ENCODE results near the gene TOP2B. TPM values are rescaled to one million over a fixed set of nuclear protein-coding genes. Genes with fewer than 3 reads are reported as not detected.

TOP2B gene
- polyA plus RNA-seq, 1 of the 3 experiments (the other 2 are of a cell fraction) = 20.4 TPM

DNA sequence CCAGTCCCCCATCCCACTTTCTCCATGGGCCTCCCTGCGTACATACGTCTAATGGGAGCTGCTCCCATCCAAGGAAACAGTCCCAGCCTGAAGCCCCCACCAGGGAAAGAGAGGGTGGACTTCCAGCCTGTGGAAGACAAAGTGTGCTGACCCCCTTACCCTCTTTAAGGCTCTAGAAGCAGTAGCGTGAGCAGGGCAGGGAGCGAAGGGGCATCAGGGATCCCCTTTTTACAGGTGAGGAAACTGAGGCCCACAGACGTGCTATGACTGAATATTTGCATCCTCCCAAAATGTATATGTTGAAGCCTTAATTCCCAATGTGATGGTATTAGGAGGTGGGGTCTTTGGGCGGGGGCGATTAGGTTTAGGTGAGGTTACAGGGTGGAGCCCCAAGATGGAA, 83.4 kb downstream of the TOP2B start:
- TF ChIP-seq, protein P1, sequence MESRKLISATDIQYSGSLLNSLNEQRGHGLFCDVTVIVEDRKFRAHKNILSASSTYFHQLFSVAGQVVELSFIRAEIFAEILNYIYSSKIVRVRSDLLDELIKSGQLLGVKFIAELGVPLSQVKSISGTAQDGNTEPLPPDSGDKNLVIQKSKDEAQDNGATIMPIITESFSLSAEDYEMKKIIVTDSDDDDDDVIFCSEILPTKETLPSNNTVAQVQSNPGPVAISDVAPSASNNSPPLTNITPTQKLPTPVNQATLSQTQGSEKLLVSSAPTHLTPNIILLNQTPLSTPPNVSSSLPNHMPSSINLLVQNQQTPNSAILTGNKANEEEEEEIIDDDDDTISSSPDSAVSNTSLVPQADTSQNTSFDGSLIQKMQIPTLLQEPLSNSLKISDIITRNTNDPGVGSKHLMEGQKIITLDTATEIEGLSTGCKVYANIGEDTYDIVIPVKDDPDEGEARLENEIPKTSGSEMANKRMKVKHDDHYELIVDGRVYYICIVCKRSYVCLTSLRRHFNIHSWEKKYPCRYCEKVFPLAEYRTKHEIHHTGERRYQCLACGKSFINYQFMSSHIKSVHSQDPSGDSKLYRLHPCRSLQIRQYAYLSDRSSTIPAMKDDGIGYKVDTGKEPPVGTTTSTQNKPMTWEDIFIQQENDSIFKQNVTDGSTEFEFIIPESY (IDR thresholded peaks at IDR 0.05; ENCODE audit: borderline replicate concordance, low read depth) = no peak
- TF ChIP-seq RFX5 (IDR thresholded peaks at IDR 0.05; ENCODE audit: low read length) (no peak), GATA2 (CRISPR knock-in tag; IDR thresholded peaks at IDR 0.05) (no peak), NRF1 (IDR thresholded peaks at IDR 0.05; ENCODE audit: low read depth, low read length) (no peak), TEAD4 (IDR thresholded peaks at IDR 0.05; ENCODE audit: borderline replicate concordance, insufficient read depth) (no peak), MEF2A (IDR thresholded peaks at IDR 0.05; ENCODE audit: borderline replicate concordance, low read depth) (no peak)
- TF ChIP-seq, protein P2, sequence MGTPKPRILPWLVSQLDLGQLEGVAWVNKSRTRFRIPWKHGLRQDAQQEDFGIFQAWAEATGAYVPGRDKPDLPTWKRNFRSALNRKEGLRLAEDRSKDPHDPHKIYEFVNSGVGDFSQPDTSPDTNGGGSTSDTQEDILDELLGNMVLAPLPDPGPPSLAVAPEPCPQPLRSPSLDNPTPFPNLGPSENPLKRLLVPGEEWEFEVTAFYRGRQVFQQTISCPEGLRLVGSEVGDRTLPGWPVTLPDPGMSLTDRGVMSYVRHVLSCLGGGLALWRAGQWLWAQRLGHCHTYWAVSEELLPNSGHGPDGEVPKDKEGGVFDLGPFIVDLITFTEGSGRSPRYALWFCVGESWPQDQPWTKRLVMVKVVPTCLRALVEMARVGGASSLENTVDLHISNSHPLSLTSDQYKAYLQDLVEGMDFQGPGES (IDR thresholded peaks at IDR 0.05; ENCODE audit: low read depth, low read length) = no peak
- H3K4me3 ChIP-seq (ENCODE audit: low read depth in 2 of 2, low read length in 1 of 2) = no peak overlapping the region
- no peaks in the 10 kb centered on the region; the same call in 1 of the 2 replicates for H3K79me2 ChIP-seq (ENCODE audit: insufficient read depth)
- no peaks in the 10 kb centered on the region for H3K9me3 ChIP-seq
- peak overlapping the region; percentile 64; the same call in 1 of the 2 replicates for H3K9ac ChIP-seq
- no peak overlapping the region for H3K4me2 ChIP-seq
- peak overlapping the region in 1 of 2 experiments; percentile 93; a peak in 2 of 4 replicates for H3K27ac ChIP-seq (ENCODE audit: low read depth in 2 of 2, low read length in 1 of 2)
- no peaks in the 10 kb centered on the region for H3K27me3 ChIP-seq (ENCODE audit: insufficient read depth)
- ChIA-PET CTCF (interaction anchor here (1.2 to 1.6 kb wide), 4 partner anchors 12 to 901 kb away, joined by 3 to 6 read pairs (median 5); no protein-coding TSS in a partner anchor), POLR2A (no interaction called here)
- DNase-seq = no peak
- H3K4me1 ChIP-seq (ENCODE audit: control insufficient read depth in 1 of 2, insufficient read depth in 2 of 2, low read depth in 1 of 2, low read length in 1 of 2) = peaks cover 9 to 15% of the 10 kb centered on the region in 2 experiments; a peak in 2 of 4 replicates
- no peaks in the 10 kb centered on the region for H3K36me3 ChIP-seq (replicated peaks in 1 of 2; ENCODE audit: control insufficient read depth in 1 of 2, insufficient read depth in 2 of 2, low read length in 1 of 2)
- no peak overlapping the region for H2AFZ ChIP-seq (ENCODE audit: low read depth)
- 98% methylated on average over 5 of the region's 7 CpGs for WGBS (ENCODE audit: low lambda C conversion rate)
- H3F3A ChIP-seq (replicated peaks; ENCODE audit: insufficient read depth) = peaks cover 19% of the 10 kb centered on the region
- H4K20me1 ChIP-seq (ENCODE audit: insufficient read depth) = no peaks in the 10 kb centered on the region
- H3K9me2 ChIP-seq = no peaks in the 10 kb centered on the region

DNA sequence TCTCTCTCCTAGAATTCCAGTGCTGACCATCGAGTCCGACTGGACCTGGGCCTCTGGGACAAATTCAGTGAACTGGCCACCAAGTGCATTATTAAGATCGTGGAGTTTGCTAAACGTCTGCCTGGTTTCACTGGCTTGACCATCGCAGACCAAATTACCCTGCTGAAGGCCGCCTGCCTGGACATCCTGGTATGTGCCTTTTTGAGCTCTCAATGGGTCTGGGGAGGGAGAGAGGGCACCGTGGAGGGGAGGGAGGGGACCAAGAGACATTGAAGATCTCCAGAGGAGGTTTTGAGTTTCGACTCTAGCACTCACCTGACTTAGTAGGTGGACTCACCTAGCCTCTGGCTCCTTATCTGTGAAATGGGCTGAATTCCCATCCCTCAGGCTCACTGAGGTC, 84.2 kb downstream of the TOP2B start:
- CTCF ChIA-PET = interaction anchor here (1.4 to 2.3 kb wide), 2 partner anchors 12 to 14 kb away, joined by 5 to 9 read pairs; no protein-coding TSS in a partner anchor
- POLR2A ChIA-PET = no interaction called here

More for the DNA sequence above, 84.2 kb downstream of the TOP2B start:
- Histone ChIP-seq H3K9ac (no peak overlapping the region; the same call in 1 of the 2 replicates), H3K4me2 (no peak overlapping the region), H3K36me3 (replicated peaks in 1 of 2; ENCODE audit: control insufficient read depth in 1 of 2, insufficient read depth in 2 of 2, low read length in 1 of 2) (no peaks in the 10 kb centered on the region), H4K20me1 (ENCODE audit: insufficient read depth) (no peaks in the 10 kb centered on the region), H3K9me3 (no peaks in the 10 kb centered on the region), H3K9me2 (no peaks in the 10 kb centered on the region), H3K27me3 (ENCODE audit: insufficient read depth) (no peaks in the 10 kb centered on the region), H2AFZ (ENCODE audit: low read depth) (no peak overlapping the region), H3K79me2 (ENCODE audit: insufficient read depth) (peaks cover 2% of the 10 kb centered on the region; the same call in 1 of the 2 replicates), H3K27ac (ENCODE audit: low read depth in 2 of 2, low read length in 1 of 2) (peak overlapping the region in 1 of 2 experiments; percentile 93; a peak in 1 of 4 replicates), H3K4me3 (ENCODE audit: low read depth in 2 of 2, low read length in 1 of 2) (no peak overlapping the region), H3K4me1 (ENCODE audit: control insufficient read depth in 1 of 2, insufficient read depth in 2 of 2, low read depth in 1 of 2, low read length in 1 of 2) (peaks cover 9 to 15% of the 10 kb centered on the region in 2 experiments; a peak in 2 of 4 replicates), H3F3A (replicated peaks; ENCODE audit: insufficient read depth) (peaks cover 19% of the 10 kb centered on the region)
- TF ChIP-seq, protein P3, sequence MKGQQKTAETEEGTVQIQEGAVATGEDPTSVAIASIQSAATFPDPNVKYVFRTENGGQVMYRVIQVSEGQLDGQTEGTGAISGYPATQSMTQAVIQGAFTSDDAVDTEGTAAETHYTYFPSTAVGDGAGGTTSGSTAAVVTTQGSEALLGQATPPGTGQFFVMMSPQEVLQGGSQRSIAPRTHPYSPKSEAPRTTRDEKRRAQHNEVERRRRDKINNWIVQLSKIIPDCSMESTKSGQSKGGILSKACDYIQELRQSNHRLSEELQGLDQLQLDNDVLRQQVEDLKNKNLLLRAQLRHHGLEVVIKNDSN (IDR thresholded peaks at IDR 0.05; ENCODE audit: borderline replicate concordance, low read depth) = no peak
- TF ChIP-seq, protein P4, sequence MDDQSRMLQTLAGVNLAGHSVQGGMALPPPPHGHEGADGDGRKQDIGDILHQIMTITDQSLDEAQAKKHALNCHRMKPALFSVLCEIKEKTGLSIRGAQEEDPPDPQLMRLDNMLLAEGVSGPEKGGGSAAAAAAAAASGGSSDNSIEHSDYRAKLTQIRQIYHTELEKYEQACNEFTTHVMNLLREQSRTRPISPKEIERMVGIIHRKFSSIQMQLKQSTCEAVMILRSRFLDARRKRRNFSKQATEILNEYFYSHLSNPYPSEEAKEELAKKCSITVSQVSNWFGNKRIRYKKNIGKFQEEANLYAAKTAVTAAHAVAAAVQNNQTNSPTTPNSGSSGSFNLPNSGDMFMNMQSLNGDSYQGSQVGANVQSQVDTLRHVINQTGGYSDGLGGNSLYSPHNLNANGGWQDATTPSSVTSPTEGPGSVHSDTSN (IDR thresholded peaks at IDR 0.05) = no peak
- TF ChIP-seq NFIC (IDR thresholded peaks at IDR 0.05; ENCODE audit: borderline replicate concordance) = no peak
- TF ChIP-seq, protein P5, sequence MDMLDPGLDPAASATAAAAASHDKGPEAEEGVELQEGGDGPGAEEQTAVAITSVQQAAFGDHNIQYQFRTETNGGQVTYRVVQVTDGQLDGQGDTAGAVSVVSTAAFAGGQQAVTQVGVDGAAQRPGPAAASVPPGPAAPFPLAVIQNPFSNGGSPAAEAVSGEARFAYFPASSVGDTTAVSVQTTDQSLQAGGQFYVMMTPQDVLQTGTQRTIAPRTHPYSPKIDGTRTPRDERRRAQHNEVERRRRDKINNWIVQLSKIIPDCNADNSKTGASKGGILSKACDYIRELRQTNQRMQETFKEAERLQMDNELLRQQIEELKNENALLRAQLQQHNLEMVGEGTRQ (IDR thresholded peaks at IDR 0.05; ENCODE audit: borderline replicate concordance, low read depth, low read length) = no peak
- TF ChIP-seq JUND (IDR thresholded peaks at IDR 0.05) = no peak
- no peak for TF ChIP-seq NRF1 (IDR thresholded peaks at IDR 0.05; ENCODE audit: low read depth, low read length)
- TF ChIP-seq SIN3A (IDR thresholded peaks at IDR 0.05; ENCODE audit: borderline replicate concordance, low read depth, low read length) = no peak
- no peak for TF ChIP-seq TAF1 (IDR thresholded peaks at IDR 0.05; ENCODE audit: borderline replicate concordance, low read depth, low read length)
- TF ChIP-seq FOXJ3 (CRISPR knock-in tag; IDR thresholded peaks at IDR 0.05) = no peak
- TF ChIP-seq, protein P2 (IDR thresholded peaks at IDR 0.05; ENCODE audit: low read depth, low read length) = no peak
- DNase-seq = no peak
- 85% methylated on average over 5 of the region's 8 CpGs for WGBS (ENCODE audit: low lambda C conversion rate)

All from SK-N-SH (cell line).